ENCODE measurements around the gene MYO5B. TPM values are rescaled to one million over a fixed set of nuclear protein-coding genes. Genes with fewer than 3 reads are reported as not detected.
"Not testable (repeated sequence)": the region's sequence is repeated elsewhere in the genome, so short reads cannot be mapped to it uniquely, and the experiment has no call there.

The MYO5B gene
- polyA plus RNA-seq, 1 donor (not counting 4 experiments of a cell fraction or from before 2014, with no cell fraction given): 6.8 TPM

DNA sequence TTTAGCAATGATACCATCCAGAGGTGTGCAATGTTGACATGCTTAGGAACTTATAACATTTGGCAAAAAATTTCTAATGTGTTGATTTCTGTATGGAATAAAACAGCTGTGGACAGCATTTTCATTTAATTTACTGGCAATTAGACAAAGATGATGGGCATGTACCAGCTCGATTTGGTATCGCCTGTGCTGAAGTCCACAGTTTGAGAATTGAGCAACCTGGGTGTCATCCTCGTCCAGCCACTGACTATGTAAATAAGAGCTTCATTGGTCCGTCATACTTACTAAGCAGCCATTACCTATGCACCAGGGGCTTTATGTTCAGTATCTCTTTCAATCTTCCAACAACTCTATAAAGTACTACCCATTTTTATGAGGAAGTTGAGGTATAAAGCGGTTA, 357.1 kb downstream of the MYO5B start:
- Histone ChIP-seq H3K36me3 (ENCODE audit: control insufficient read depth in 2 of 2, extremely low read depth in 1 of 2, insufficient read depth in 2 of 2, low read length in 2 of 2) (peaks cover 4 to 5% of the 10 kb centered on the region in 2 experiments), H3K9me1 (ENCODE audit: control insufficient read depth, extremely low read depth, insufficient read depth, low read length) (no peaks in the 10 kb centered on the region), H3K27me3 (ENCODE audit: control insufficient read depth, extremely low read depth, insufficient read depth, low read length) (no peaks in the 10 kb centered on the region), H3K79me2 (ENCODE audit: control insufficient read depth, insufficient read depth, low read length) (no peaks in the 10 kb centered on the region), H4K20me1 (ENCODE audit: control insufficient read depth, extremely low read depth, insufficient read depth, low read length) (no peaks in the 10 kb centered on the region), H3K4me1 (ENCODE audit: control insufficient read depth, extremely low read depth, insufficient read depth, low read length) (peaks cover 19% of the 10 kb centered on the region), H3K9me3 (ENCODE audit: control insufficient read depth, low read depth, low read length) (no peaks in the 10 kb centered on the region), H3K27ac (ENCODE audit: control insufficient read depth, insufficient read depth, low read length) (no peak overlapping the region), H2AFZ (ENCODE audit: control insufficient read depth, low read length) (no peak overlapping the region), H3K4me3 (ENCODE audit: control insufficient read depth in 2 of 3, extremely low read depth in 1 of 3, insufficient read depth in 2 of 3, low read depth in 1 of 3, low read length in 3 of 3) (no peak overlapping the region), H3K4me2 (ENCODE audit: control insufficient read depth, extremely low read depth, insufficient read depth, low read depth, low read length) (no peak overlapping the region), H3K9ac (ENCODE audit: control insufficient read depth, extremely low read depth, insufficient read depth, low read length) (no peak overlapping the region)
- no peak for DNase-seq (ENCODE audit: low read depth, low spot score)
- no peak for FAIRE-seq
- no peak for TF ChIP-seq EZH2 (IDR thresholded peaks at IDR 0.05; ENCODE audit: low read length)
- dilution Hi-C loops (cut with MboI; ENCODE audit: extremely low pct_ligation_motif_present, low sequenced_read_pairs): no loop called here

- H3K36me3 ChIP-seq (ENCODE audit: control insufficient read depth in 2 of 2, extremely low read depth in 1 of 2, insufficient read depth in 2 of 2, low read length in 2 of 2); H3K9me3 ChIP-seq (ENCODE audit: control insufficient read depth, low read depth, low read length); DNase-seq (ENCODE audit: low read depth, low spot score); H3K9ac ChIP-seq (ENCODE audit: control insufficient read depth, extremely low read depth, insufficient read depth, low read length); H4K20me1 ChIP-seq (ENCODE audit: control insufficient read depth, extremely low read depth, insufficient read depth, low read length); H3K4me2 ChIP-seq (ENCODE audit: control insufficient read depth, extremely low read depth, insufficient read depth, low read depth, low read length); H3K27ac ChIP-seq (ENCODE audit: control insufficient read depth, insufficient read depth, low read length); H3K9me1 ChIP-seq (ENCODE audit: control insufficient read depth, extremely low read depth, insufficient read depth, low read length); H2AFZ ChIP-seq (ENCODE audit: control insufficient read depth, low read length); H3K27me3 ChIP-seq (ENCODE audit: control insufficient read depth, extremely low read depth, insufficient read depth, low read length); H3K79me2 ChIP-seq (ENCODE audit: control insufficient read depth, insufficient read depth, low read length); FAIRE-seq; dilution Hi-C loops (cut with MboI; ENCODE audit: extremely low pct_ligation_motif_present, low sequenced_read_pairs); H3K4me3 ChIP-seq (ENCODE audit: control insufficient read depth in 2 of 3, extremely low read depth in 1 of 3, insufficient read depth in 2 of 3, low read depth in 1 of 3, low read length in 3 of 3): not testable (repeated sequence)
- H3K4me1 ChIP-seq (ENCODE audit: control insufficient read depth, extremely low read depth, insufficient read depth, low read length): peaks cover 19% of the 10 kb centered on the region
These were observed 357.6 kb downstream of the MYO5B start for GRCh38 chr18:49837316-49837835.

- H3K36me3 ChIP-seq (ENCODE audit: control insufficient read depth in 2 of 2, extremely low read depth in 1 of 2, insufficient read depth in 2 of 2, low read length in 2 of 2): peaks cover 0 to 1% of the 10 kb centered on the region in 2 experiments
- no peak overlapping the region for H3K9ac ChIP-seq (ENCODE audit: control insufficient read depth, extremely low read depth, insufficient read depth, low read length)
- H3K79me2 ChIP-seq (ENCODE audit: control insufficient read depth, insufficient read depth, low read length): no peaks in the 10 kb centered on the region
- no peak overlapping the region for H3K4me3 ChIP-seq (ENCODE audit: control insufficient read depth in 2 of 3, extremely low read depth in 1 of 3, insufficient read depth in 2 of 3, low read depth in 1 of 3, low read length in 3 of 3)
- H3K4me2 ChIP-seq (ENCODE audit: control insufficient read depth, extremely low read depth, insufficient read depth, low read depth, low read length): no peak overlapping the region
- no peaks in the 10 kb centered on the region for H3K27me3 ChIP-seq (ENCODE audit: control insufficient read depth, extremely low read depth, insufficient read depth, low read length)
- H3K4me1 ChIP-seq (ENCODE audit: control insufficient read depth, extremely low read depth, insufficient read depth, low read length): peaks cover 19% of the 10 kb centered on the region
- TF ChIP-seq EZH2 (IDR thresholded peaks at IDR 0.05; ENCODE audit: low read length): no peak
- TF ChIP-seq, protein P1, sequence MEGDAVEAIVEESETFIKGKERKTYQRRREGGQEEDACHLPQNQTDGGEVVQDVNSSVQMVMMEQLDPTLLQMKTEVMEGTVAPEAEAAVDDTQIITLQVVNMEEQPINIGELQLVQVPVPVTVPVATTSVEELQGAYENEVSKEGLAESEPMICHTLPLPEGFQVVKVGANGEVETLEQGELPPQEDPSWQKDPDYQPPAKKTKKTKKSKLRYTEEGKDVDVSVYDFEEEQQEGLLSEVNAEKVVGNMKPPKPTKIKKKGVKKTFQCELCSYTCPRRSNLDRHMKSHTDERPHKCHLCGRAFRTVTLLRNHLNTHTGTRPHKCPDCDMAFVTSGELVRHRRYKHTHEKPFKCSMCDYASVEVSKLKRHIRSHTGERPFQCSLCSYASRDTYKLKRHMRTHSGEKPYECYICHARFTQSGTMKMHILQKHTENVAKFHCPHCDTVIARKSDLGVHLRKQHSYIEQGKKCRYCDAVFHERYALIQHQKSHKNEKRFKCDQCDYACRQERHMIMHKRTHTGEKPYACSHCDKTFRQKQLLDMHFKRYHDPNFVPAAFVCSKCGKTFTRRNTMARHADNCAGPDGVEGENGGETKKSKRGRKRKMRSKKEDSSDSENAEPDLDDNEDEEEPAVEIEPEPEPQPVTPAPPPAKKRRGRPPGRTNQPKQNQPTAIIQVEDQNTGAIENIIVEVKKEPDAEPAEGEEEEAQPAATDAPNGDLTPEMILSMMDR (optimal IDR thresholded peaks at IDR 0.05 in 1 of 3, IDR thresholded peaks at IDR 0.05 in 1 of 3, conservative IDR thresholded peaks at IDR 0.05 in 1 of 3; ENCODE audit: extremely low read depth in 1 of 3, insufficient read depth in 2 of 3, low read length in 3 of 3): no peak
- FAIRE-seq (no peak), DNase-seq (ENCODE audit: low read depth, low spot score) (no peak)
- no peaks in the 10 kb centered on the region for H4K20me1 ChIP-seq (ENCODE audit: control insufficient read depth, extremely low read depth, insufficient read depth, low read length)
- no peaks in the 10 kb centered on the region for H3K9me1 ChIP-seq (ENCODE audit: control insufficient read depth, extremely low read depth, insufficient read depth, low read length)
- H3K27ac ChIP-seq (ENCODE audit: control insufficient read depth, insufficient read depth, low read length): no peak overlapping the region
- no peak overlapping the region for H2AFZ ChIP-seq (ENCODE audit: control insufficient read depth, low read length)
- no peaks in the 10 kb centered on the region for H3K9me3 ChIP-seq (ENCODE audit: control insufficient read depth, low read depth, low read length)
- dilution Hi-C loops (cut with MboI; ENCODE audit: extremely low pct_ligation_motif_present, low sequenced_read_pairs): no loop called here
These were observed 359.5 kb downstream of the MYO5B start for GRCh38 chr18:49835405-49835804.

Measured in keratinocyte (primary cell).